GM21526 (cell line): ENCODE measurements around the gene DOCK1.
"Not testable (repeated sequence)": the region's sequence is repeated elsewhere in the genome, so short reads cannot be mapped to it uniquely, and the experiment has no call there.

Source experiments
- ATAC-seq: cut with Tn5 transposase; IDR thresholded peaks from one replicate; pipeline ENCODE4 v1.9.1; 2021; ENCODE audit warnings: moderate library complexity; ENCODE audit not compliant: unreplicated experiment, low FRiP score

DOCK1 gene

DNA sequence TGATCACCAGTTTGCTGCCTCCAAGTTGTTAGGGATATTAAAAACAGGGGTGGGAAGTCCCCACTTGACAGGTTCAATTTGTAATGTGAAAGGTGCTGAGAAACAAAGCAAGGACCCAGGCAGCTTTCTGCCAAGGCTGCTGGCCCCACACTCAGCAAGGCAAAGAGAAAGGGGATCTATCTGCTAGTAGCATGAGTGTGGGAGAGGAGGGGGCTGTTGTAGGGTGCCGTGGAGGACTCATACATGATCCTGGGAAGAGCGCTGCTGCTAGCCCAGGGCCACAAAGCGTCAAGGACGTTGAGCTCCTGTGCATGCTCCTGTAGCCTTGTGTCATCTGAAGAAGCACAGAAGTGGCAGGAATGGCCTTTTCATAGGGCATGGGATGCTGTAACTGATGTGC, 387.7 kb downstream of the DOCK1 start:
- ATAC-seq, result no peak

DNA sequence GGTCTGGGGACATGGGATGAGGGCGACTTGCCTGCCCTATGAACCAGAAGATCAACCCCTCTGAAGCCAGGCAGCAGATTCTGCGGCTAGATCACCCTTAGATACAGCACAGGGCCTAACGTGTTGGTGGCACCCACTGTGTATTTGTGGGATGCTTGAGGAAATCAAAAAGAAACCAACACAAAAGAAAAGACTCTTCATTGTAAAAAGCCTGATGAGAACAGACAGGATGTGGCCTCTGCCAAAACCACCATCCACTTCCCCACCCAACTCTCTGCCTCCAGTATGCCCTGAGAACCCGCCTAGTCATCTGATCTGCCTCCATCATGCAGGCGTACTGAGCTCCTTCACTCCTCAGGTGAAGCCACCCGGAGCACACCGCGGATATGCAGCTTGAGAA, 388.4 kb downstream of the DOCK1 start:
- no peak for ATAC-seq

DNA sequence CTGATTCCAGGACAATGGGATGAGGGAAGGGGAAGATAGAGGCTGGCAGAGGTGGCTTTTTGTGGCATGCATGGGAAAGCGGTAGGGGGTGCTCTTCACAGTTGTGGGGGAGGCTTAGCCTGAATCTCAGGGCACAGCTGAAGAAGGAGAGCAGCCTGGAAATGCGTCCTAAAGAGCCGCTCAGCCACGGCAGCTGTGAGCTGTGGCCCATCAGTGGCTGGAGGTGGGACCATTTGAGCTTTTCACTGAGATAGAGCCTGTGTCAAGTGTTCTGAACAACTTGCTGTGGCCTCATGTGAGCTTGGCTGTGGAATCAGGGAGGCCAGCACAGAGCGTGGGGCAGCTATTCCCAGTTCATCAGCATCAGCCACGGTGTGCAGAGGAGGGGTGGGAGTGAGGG, 391.5 kb downstream of the DOCK1 start:
- no peak for ATAC-seq

DNA sequence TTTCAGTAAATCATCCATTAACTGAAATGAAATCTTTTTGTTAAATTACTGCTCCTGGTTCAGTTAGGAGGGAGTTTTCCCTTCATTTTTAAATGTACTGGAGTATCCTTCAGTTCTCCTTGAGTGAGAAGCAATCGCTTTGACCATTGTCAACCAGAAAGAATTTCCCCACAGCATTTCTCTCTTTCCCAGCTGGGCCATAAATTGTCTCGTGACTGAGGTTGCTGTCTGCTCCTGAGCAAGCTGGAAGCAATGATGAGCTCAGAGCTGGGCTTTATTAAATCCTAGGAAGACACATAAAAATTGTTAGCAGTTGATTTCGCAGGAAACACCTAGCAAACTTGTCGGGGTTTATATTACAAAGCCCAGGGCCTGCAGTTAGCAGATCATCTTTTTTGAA, 393.2 kb downstream of the DOCK1 start:
- ATAC-seq, result no peak

DNA sequence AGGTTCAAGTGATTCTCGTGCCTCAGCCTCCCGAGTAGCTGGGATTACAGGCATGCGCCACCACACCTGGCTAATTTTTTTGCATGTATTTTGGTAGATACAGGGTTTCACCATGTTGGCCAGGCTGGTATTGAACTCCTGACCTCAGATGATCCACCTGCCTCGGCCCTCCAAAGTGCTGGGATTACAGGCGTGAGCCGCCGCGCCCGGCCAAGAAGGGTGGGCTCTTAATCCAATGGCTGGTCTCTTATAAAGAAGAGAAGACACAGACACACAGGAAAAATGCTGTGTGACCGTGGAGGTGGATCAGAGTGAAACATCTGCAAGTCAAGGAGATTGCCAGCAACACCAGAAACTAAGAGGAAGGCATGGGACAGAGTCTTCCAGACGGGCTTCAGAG, 394.0 kb downstream of the DOCK1 start:
- not testable (repeated sequence) for ATAC-seq

DNA sequence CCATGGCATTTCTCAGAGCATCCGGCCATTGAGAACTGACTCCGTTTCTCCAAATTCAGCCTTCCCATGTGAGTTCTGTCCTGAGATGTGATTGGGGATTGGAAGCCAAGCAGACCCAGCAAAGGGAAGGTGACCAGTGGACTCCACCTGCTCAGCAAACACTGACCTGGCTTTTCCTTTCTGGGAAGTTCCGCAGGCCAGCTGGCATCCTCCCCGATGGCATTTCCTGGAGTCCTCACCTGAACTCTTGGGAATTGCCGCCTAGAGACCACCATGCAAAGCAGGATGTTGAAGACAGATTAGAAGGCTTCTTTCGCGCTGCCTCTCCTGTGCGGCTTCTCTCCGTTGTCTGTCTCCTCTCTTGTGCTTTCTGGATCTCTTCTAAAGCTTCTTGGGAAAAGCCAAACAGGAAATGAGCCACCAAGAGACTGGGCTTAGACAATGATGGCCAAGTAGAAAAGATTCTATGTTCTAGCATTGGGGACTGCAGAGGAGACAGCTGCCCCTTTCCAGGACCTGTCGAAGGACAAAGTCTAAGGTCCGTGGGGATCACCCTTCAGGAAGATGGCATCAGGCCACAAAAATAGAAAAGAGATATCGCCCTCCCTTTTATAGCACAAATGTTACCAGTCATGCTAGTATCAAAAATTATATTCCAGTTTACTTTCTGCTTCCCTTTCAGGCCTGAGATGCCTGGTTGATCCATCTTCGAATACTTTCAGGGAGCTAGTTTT, 394.9 kb downstream of the DOCK1 start:
- no peak for ATAC-seq

DNA sequence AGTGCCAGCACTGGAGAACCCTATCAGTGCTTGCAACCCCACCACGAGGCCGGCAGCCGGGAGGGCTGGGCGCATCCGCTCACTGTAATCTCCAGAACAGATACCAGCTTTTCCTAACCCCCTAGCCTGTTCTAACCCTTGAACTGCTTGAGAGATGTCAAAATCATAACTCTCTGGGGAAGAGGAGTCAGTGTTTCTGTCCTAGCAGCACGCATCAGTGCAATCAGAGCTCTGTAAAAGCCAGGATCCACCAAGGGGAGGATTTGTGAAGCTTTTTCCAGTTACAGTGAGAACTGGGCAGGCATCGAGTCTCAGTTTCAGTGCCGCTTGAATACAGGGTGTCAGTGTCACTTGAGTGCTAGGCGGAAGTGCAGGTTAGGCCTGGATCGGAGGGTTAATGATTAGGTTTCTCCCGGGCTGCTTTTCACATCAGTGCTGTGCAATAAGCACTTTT, 395.7 kb downstream of the DOCK1 start:
- ATAC-seq, result no peak

DNA sequence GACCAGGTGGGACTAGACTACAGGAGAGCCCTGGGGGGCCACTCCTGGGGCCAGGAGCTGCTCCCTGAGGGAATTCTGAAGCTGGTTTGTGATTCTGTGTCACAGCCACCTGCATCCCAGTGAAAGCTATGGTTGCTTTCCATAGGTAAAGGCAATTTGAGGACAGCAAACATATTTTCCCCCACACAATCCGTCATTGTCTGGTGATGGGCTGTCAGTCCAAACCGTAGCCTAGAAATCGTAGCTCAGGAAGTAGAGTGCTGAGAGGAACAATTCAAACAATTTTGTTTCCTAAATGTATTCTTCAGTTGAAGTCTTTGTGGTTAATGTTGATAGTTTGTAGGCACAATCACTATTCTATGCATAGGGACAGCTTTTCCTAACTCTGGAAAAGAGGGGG, 397.1 kb downstream of the DOCK1 start:
- no peak for ATAC-seq

DNA sequence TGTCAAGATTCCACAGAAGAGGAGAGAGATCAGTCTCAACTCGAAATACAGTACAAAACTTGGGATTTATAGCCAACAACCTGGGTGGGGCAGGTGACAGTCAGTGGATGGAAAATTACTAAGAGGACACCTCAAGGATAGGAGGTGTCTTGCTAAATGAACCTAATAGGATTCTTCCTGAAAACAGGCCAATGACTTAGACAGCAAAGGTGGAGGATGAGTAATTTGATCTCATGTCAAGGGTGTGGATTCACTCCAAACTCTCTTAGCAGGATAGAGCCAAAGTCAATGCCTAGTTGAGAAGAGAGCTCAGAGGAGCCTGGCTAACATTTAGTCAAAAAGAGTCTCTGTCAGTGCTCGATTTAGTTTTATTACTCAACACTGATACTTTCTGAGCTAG, 397.9 kb downstream of the DOCK1 start:
- no peak for ATAC-seq

DNA sequence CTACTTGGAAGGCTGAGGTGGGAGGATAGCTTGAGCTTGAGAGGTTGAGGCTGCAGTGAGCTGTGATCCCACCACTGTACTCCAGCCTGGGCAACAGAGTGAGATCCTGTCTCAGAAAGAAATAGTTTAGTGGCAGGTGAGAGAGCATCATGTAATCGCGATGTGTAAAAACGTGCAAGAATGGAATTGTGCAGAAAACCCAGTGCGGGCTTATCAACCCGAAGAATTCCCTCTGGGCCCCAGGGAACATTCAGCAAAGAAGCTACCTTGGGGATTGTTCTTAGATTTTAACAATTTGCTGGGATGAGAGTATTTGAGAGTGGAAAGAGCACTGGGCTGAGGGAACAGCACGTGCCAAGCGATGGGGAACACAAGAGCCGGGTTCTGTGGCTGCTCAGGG, 398.5 kb downstream of the DOCK1 start:
- ATAC-seq, result no peak

DNA sequence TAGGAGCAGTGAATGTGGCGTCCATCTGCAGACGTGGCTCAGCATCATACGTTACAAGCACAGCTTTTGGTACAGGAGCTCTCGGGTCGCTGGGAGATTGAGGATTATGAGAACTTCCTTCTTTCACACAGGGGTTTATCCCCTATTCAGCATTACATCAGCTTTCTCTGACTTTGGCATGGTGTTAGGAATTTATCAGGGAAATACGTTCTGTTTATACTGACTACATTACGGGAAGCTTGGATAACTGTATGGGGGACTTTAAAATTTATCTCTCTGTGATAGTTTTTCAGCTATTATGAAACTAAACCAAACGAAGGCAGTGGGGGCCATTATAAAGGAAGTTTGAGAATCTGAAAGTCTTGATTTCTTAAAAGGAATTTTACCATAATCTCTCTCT, 401.3 kb downstream of the DOCK1 start:
- no peak for ATAC-seq

DNA sequence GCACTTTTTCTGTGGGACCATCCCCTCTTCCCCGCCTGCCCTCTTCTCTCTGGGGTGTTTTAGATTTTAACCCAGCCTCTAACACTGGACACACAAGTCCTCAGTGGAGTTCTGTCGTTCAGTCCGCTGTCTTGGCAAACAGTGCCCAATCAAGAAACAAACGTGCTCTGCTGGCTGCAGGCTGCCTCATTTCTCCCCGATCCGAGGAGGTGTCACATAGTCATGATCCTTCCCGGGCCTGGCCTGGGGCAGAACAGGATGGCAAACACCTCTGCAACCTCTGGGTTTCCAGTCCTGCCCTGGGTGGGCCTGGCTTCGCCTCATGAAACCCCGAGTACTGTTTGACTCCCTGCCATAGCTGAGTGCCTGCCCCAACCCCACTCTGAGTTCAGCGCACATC, 402.1 kb downstream of the DOCK1 start:
- ATAC-seq, result no peak

DNA sequence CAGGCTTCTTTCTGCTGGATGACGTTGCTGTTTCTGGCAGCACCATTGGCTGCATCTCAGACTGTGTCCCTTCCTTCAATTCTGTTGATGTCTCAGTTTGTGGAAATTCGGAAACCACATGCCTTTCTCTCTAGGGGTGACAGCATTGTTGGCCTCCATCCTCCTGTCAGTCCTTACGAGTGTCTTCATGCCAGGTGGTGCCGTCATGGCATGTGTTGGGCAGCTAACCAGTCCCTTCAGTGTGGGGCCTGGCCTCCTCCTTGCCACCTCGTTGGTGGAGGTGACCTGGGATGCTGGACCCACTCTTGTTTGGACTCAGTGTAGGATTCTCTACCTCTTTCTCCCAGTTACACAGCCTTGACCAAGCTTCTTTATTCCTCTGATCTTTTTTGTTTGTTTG, 402.8 kb downstream of the DOCK1 start:
- no peak for ATAC-seq

DNA sequence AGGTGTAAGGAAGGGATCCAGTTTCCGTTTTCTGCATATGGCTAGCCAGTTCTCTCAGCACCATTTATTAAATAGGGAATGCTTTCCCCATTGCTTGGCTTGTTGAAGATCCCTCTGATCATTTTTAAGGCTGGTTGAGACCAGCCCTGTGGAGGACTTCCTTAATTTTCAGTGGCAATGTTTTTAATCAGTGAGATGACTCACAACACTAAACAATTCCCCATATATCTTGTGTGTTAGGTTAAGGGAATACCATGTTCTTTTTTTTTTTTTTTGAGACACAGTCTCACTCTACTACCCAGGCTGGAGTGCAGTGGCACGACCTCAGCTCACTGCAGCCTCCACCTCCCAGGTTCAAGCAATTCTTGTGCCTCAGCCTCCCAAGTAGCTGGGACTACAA, 404.4 kb downstream of the DOCK1 start:
- ATAC-seq, result not testable (repeated sequence)

DNA sequence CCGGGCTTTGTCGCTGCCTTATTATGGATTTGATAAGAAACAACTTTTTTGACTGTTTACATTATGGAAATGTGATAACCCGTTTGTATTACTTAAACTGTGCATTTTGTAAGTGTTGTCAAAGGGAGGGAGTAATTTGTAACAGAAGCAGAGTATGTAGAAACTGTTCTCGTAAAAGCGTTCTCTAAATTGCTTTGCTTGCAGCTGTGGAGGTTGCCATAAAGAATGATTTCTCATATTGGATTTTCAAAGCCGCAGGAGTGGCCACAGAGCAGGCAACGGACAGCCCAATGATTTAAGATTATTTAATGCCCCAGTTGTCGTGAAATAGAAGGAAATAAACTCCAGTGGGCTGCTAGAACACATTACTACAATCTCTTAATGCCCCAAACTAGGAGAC, 405.2 kb downstream of the DOCK1 start:
- no peak for ATAC-seq

DNA sequence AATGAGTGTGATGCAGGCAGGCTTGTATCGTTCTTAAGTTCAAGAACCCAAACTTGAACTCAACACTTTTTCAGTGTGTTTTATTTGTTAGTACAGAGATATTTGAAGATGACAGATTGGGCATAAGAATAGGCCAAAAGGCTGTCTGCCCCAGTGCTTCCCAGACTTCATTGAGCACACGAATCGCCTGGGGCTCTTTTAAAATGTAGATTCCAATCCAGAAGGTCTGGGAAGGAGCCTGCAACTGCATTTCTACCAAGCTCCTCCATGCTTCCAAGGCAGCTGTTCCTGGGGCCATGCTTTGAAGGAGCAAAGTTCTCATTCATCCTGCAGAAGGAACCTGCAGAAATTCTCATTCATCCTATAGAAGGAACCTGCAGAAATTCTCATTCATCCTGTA, 405.7 kb downstream of the DOCK1 start:
- ATAC-seq, result no peak

DNA sequence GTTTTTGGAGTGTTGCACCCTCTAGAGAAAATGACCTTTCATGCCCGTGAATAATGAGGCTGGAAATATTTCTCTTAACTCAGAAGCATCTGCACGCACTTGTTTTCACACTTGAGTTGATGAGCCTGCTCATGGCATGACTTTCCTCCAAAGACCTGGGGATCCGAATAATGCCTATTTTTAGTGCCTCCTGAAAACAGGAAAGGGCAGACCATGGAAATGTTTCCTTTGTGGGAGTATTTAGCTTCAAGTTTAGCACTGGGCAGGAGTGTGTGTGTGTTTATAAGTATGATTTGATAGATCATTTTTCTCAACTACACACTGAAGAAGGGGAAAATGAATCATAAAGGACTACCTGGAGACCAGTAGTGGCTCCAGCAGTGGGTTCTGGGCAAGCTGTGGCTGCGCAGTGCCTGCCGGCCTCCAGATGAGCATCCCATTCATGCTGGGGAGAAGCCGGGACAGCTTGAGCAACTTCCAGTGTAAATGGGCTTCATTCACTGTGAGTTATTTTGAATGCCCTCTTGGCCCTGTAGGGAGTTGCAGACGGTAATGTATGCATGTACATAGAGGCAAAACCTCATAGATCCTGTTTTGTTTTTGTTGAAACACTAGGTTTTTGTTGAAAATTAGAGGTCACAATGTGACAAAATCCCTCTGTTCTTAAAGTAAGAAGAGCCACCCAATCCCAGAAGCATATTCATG, 408.9 kb downstream of the DOCK1 start:
- ATAC-seq, result no peak

DNA sequence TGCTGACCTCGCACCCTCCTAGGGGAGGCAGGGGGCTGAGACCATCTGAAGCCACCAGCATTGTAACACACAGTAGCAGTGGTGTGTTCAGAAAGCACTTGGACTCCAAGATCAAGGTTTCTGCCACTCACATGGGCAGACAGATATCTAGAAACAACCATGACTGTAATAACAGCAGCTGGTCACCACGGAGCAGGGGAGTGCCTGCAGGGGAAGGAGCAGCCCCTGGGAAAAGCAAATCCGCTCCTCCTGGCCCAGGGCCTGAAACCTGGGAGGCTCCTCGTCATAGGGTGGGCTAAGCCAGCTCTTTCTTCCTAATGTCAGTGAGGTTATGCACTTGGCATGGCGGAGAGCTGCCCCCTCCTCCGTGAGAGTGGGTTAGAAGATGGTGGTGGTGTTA, 409.6 kb downstream of the DOCK1 start:
- ATAC-seq, result no peak

DNA sequence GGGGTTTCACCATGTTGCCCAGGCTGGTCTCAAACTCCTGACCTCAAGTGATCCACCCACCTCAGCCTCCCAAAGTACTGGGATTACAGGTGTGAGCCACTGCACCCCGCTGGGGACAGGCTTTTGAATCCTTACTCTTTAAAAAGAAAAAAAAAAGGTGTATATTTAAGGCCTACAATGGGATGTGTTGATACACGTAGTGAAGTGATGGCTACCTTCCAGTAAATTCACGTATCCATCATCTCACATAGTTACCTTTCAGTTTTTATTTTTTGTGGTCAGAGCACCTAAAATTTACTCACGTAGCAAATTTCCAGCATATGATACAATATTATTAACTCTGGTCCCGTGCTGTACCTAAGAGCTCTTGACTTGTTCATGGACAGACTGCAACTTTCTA, 410.7 kb downstream of the DOCK1 start:
- no peak for ATAC-seq

DNA sequence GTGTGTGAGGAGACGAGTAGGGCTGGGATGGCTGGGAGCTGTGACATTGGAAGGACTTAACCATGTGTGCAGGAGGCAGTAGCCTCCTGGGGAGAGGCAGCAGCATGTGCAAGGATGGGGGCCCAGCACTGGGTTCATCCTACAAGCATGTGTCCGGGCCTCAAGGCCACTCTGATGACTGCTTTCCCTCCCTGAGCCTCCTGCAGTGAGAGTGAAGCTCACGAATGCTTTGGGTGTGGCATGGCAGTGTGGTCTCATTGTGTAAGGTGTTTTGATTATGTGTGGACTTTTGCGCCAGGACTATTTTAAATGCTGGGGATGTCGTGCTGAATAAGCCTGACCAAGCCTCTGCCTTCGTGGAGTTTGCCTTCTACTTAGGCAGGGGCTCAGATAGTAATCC, 413.2 kb downstream of the DOCK1 start:
- no peak for ATAC-seq

DNA sequence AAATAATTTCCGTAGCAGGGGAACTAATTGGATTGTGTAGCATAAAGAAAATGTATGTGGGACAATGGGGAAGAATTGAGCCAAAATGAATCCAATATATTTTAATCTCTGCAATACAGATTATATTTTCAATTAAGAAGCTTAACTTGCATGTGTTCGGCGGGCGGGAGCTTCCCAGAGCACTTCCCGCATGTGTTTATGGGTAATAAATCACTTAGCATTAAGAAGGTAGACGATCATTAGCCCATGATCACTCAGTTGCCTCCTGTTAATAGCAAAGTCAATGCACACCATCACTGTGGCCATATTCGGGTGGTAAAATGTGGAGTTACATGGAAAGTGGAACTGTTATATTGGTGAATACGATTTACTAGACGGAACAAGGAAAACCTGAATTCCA, 414.0 kb downstream of the DOCK1 start:
- ATAC-seq, result no peak

DNA sequence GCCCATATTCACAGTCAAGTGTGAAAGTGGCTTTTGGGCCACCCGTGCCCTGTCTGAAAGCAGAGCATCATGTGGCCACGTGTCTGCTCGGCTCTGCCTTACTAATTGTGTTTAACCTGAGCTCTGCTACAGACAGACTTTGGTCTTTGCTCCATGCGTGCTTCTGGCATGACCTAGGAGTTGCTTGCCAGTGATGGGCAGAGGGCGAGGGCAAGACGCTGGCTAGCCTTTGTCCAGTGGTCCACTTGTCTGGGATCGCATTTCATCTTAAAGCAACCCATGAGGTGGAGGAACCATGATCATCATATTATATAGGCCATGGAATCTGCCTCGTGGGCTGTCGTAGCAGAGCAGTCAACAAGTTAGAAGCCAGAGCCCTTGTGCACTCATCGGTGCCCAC, 414.5 kb downstream of the DOCK1 start:
- ATAC-seq, result no peak
